ENCODE data around the gene TRIM69. TPM values are rescaled to one million over a fixed set of nuclear protein-coding genes. Genes with fewer than 3 reads are reported as not detected.

The TRIM69 gene
- total and polyA plus RNA-seq, 2 of the 4 experiments (the other 2 are of a cell fraction), result 5.3 to 7.7 TPM

DNA sequence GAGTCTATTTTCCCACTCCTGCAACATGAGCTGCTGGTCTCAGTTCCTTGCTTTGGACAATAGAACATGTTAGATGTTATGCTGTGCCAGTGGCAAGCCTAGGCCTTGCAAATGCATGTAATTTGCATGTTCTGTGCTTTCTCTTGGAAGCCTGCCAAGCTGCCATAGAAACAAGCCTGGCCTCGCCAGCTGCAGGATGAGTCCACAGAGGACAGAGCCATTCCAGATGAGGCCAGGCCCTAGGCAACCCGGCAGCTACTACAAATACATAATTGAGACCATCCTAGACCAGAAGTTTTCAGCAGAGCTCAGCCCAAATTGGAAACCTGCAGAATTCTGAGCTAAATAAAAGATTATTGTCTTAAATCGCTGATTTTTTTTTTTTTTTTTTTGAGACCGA is 39.6 kb downstream of the TRIM69 start:
- H3K27ac ChIP-seq (ENCODE audit: insufficient read depth, low read length), result no peak overlapping the region
- no peak overlapping the region for H2BK5ac ChIP-seq (ENCODE audit: low read depth, low read length, poor library complexity, severe bottlenecking)
- H2AK9ac ChIP-seq (replicated peaks; ENCODE audit: low read depth, low read length, poor library complexity), result no peak overlapping the region
- 100% methylated on average over 1 of the region's 4 CpGs; no CpG with 5 or more reads in 1 of the 2 experiments for WGBS, 2 experiments (ENCODE audit: extremely low coverage in 2 of 2, insufficient read length in 1 of 2)
- no peak overlapping the region for H4K5ac ChIP-seq (ENCODE audit: low read depth, low read length)
- H3K9me3 ChIP-seq (ENCODE audit: control insufficient read depth, insufficient read depth, low read length), result no peaks in the 10 kb centered on the region
- H3K4me3 ChIP-seq (ENCODE audit: insufficient read depth, low read depth, low read length), result no peak overlapping the region
- CTCF ChIA-PET, result interaction anchor here (0.6 kb wide), 1 partner anchor 10 kb away, joined by 4 read pairs; no protein-coding TSS in a partner anchor
- no peak overlapping the region for H3K4me2 ChIP-seq (ENCODE audit: low read depth, low read length)
- H2AK5ac ChIP-seq (ENCODE audit: low read depth, low read length), result no peak overlapping the region
- no peak overlapping the region for H3K4ac ChIP-seq (ENCODE audit: low read depth, low read length)
- no peaks in the 10 kb centered on the region for H3K79me1 ChIP-seq (ENCODE audit: low read depth in 1 of 2, low read length in 2 of 2)
- BruUV-seq (replicated peaks), result no TSS peak
- H3K36me3 ChIP-seq (ENCODE audit: control insufficient read depth, insufficient read depth, low read length), result no peaks in the 10 kb centered on the region
- ATAC-seq (ENCODE audit: low read depth), result no peak
- H4K91ac ChIP-seq (ENCODE audit: insufficient read depth, low read depth, low read length), result no peak overlapping the region
- DNase-seq, result no peak
- no peak overlapping the region for H2AFZ ChIP-seq (replicated peaks; ENCODE audit: low read length, poor library complexity)
- H4K20me1 ChIP-seq (ENCODE audit: insufficient read depth, low read length), result no peaks in the 10 kb centered on the region
- no peak overlapping the region for H3K18ac ChIP-seq (ENCODE audit: low read depth, low read length)
- H3K4me1 ChIP-seq (ENCODE audit: control insufficient read depth, insufficient read depth, low read length), result no peaks in the 10 kb centered on the region
- H3K14ac ChIP-seq (replicated peaks; ENCODE audit: low read depth, low read length), result no peak overlapping the region
- H3K23ac ChIP-seq (ENCODE audit: low read depth, low read length), result no peak overlapping the region
- no peak overlapping the region for H2BK120ac ChIP-seq (ENCODE audit: low read depth, low read length)
- TF ChIP-seq RAD21 (IDR thresholded peaks at IDR 0.05; ENCODE audit: low read length) (no peak), CTCF (conservative IDR thresholded peaks at IDR 0.05; ENCODE audit: low read depth, low read length) (no peak), RCOR1 (IDR thresholded peaks at IDR 0.05; ENCODE audit: insufficient replicate concordance, low read length) (no peak), MXI1 (IDR thresholded peaks at IDR 0.05; ENCODE audit: borderline replicate concordance, low read depth, low read length) (no peak), CHD1 (IDR thresholded peaks at IDR 0.05; ENCODE audit: low read depth, low read length) (no peak), POLR2A (IDR thresholded peaks at IDR 0.05; ENCODE audit: low read depth, low read length) (no peak), BHLHE40 (IDR thresholded peaks at IDR 0.05; ENCODE audit: low read depth, low read length) (no peak), CEBPB (IDR thresholded peaks at IDR 0.05; ENCODE audit: low read depth, low read length) (no peak), NFE2L2 (IDR thresholded peaks at IDR 0.05; ENCODE audit: low read depth, low read length) (no peak), FOS (IDR thresholded peaks at IDR 0.05; ENCODE audit: low read depth, low read length) (no peak), SMC3 (IDR thresholded peaks at IDR 0.05; ENCODE audit: low read depth, low read length) (no peak), MAZ (IDR thresholded peaks at IDR 0.05; ENCODE audit: borderline replicate concordance, low read depth, low read length) (no peak), MAFK (IDR thresholded peaks at IDR 0.05; ENCODE audit: low read depth, low read length) (no peak)
- TF ChIP-seq, protein P1, sequence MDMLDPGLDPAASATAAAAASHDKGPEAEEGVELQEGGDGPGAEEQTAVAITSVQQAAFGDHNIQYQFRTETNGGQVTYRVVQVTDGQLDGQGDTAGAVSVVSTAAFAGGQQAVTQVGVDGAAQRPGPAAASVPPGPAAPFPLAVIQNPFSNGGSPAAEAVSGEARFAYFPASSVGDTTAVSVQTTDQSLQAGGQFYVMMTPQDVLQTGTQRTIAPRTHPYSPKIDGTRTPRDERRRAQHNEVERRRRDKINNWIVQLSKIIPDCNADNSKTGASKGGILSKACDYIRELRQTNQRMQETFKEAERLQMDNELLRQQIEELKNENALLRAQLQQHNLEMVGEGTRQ (IDR thresholded peaks at IDR 0.05; ENCODE audit: low read depth, low read length), result no peak
- TF ChIP-seq, protein P2, sequence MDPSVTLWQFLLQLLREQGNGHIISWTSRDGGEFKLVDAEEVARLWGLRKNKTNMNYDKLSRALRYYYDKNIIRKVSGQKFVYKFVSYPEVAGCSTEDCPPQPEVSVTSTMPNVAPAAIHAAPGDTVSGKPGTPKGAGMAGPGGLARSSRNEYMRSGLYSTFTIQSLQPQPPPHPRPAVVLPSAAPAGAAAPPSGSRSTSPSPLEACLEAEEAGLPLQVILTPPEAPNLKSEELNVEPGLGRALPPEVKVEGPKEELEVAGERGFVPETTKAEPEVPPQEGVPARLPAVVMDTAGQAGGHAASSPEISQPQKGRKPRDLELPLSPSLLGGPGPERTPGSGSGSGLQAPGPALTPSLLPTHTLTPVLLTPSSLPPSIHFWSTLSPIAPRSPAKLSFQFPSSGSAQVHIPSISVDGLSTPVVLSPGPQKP (IDR thresholded peaks at IDR 0.05; ENCODE audit: borderline replicate concordance, low read depth, low read length), result no peak
- no peak overlapping the region for H3K56ac ChIP-seq (ENCODE audit: extremely low read depth, insufficient read depth, low read length)
- intact Hi-C loops (cut with micrococcal nuclease) (no loop called here), dilution Hi-C loops (cut with HindIII; ENCODE audit: low sequenced_read_pairs, unreplicated experiment) (no loop called here), in situ Hi-C loops (cut with MboI; ENCODE audit: low sequenced_read_pairs) (no loop called here)
- no peak overlapping the region for H2BK20ac ChIP-seq (ENCODE audit: low read depth, low read length)
- H3K9me1 ChIP-seq (ENCODE audit: insufficient read depth, low read length), result no peaks in the 10 kb centered on the region
- no peaks in the 10 kb centered on the region for H3K27me3 ChIP-seq (ENCODE audit: control insufficient read depth, insufficient read depth, low read length)
- no peak overlapping the region for H2BK15ac ChIP-seq (ENCODE audit: low read depth, low read length)
- no peak overlapping the region for H4K8ac ChIP-seq (ENCODE audit: low read depth in 2 of 2, low read length in 2 of 2)
- POLR2A ChIA-PET (ENCODE audit: unreplicated experiment), result no interaction called here
- H3K9ac ChIP-seq (ENCODE audit: low read depth, low read length), result no peak overlapping the region

Measured in IMR-90 (cell line).